NOMO-1 treated with DMSO at 0.1 percent for 48 hours (cell line): ENCODE results near the gene SRBD1.

Source experiments
- DNase-seq: peaks from one replicate; lab custom pipeline; 2025; ENCODE audit not compliant: unreplicated experiment; lab: John Stamatoyannopoulos, UW

The SRBD1 gene

DNA sequence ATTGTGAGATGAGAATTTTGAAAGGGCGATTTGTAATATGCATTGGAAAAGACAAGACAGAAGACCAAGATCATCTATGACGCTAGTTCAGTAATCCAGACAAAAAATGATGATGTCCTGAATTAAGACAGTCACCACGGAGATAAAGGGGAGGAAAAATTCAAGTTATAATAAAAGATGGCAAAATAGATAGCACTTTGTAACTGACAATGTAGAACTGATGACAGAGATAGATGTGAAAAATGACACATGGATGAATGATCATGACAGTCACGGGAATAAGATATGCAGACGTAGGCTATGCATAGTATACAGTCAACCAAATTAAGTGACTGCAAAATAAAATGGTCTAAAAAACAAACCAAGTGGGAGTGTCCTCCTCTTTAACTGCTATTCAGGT, 59.2 kb downstream of the SRBD1 start:
- DNase-seq, result no peak

DNA sequence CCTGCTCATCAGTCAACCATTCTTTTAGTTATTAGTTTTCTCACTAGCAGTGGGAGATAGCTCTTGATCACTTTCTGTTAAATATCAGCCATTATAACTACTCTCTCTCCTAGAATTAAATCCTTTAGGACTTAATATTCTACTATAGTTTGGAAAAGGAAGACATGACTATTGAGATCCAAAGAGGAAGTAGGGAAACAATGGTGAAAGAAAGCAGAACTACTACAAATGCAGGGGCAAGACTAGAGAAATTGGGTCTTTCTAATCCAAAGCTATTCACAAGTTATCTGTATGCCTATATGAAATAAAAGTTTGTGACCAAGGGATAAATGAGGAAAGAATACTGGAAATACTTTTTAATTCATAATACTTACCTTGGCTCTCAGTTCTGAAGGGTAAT, 65.1 kb downstream of the SRBD1 start:
- peak; percentile 50 for DNase-seq

DNA sequence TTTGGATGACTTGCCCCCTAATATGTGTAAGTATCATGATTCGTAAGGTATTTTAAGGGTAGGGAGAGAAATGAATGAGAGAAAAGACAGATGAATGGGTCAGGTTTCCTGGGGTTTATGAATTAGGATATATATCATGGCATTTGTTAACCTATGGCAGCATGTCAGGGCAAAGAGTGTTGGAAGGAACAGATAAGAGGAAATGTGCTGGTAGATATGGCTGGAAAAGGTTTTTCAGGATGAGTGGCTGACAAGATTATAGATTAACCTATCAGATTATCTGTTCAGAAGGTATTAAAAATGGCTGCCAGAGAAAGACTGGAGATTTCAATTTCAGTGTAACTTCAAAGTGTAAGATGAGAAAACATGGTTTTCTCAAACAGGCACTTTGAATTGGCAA, 67.8 kb downstream of the SRBD1 start:
- DNase-seq, result no peak

DNA sequence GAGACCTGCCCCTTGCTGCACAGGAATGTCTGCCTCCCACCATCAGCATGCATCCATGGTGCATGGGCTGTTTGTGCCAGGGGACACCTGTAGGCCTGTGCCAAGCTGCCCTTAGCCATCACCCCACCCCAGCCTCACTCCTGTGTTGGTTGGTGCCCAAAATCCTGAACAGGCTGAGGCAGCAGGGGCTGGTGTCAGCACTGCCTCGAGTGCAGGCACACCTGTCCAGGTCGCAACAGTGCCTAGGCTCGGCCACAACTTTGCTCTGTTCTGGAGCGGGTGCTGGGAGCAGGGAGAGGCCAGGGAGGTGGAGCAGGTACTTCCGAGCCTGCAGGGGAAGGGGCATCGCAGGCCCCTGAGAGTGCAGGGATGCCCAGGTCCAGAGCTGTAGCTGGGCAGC, 69.1 kb downstream of the SRBD1 start:
- DNase-seq, result no peak

DNA sequence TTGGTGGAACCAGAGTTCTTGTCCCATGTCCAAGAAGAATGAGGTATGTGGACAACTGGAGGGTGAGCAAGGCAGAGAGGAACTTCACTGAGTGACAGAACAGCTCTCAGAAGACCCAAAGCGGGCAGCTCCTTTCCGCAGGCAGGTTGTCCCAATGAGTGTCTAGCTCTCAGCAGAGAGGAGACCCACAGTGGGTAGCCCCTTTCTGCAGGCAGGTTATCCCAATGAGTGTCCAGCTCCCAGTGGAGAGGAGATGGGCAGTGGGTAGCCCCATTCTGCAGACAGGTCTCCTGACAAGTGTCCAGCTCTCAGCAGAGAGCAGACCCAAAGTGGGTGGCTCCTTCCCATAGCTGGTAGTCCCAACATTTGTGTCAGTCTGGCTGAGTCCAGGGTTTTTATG, 69.6 kb downstream of the SRBD1 start:
- no peak for DNase-seq

DNA sequence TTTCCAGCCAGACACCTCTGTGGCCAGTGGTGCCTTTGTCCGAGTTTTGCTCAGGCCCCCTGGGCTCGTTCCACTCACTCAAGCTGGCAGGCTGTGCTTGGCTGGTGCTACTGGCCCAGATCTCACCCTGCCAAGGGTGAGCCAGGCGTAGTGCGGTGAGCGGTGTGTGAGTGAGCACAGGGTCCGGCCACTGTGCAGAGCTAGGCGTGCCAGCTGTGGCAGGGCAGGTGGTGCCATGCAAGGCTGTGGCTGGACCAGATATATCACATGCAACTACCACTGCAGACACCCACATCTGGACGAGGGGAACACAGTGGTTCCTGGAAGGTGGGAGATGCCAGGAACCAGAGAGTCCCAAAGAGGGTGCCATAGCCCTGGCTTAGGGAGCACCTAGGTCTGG, 70.1 kb downstream of the SRBD1 start:
- DNase-seq, result no peak

DNA sequence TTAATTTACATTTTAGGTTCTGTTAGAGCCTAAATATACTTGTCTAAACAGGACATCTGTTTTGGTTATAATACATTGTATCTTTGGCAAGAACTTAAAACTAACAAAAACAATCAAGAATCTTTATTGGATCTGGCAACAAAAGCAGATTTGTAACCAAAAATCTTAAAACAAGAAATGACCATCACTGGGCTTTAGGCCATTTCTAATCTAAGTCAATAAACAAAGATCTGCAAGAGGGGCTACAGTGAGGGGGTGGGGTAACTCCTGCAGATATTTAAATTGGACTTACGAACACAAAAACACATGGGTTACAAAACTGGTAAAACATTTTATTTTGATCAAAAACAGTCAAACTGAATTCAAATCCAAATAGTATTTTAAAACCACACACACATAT, 77.3 kb downstream of the SRBD1 start:
- no peak for DNase-seq

DNA sequence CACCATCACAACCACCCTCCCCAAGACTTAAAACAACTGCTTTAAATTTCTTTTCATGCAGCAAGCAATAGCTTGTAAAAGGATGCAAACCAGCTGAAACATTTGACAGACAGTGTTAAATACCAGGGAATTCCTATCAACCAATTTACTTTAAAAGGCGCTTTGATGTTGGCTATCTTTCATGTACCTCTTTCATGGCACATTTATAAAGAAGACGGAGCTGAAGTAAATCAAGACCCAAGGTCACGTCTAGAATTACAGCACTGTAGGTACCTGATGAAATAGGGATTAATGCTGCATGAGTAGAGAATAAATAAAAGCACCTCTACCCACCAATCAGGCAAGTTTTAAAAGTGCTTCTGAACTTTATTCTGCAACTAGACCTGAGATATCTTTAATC, 78.9 kb downstream of the SRBD1 start:
- DNase-seq, result no peak

DNA sequence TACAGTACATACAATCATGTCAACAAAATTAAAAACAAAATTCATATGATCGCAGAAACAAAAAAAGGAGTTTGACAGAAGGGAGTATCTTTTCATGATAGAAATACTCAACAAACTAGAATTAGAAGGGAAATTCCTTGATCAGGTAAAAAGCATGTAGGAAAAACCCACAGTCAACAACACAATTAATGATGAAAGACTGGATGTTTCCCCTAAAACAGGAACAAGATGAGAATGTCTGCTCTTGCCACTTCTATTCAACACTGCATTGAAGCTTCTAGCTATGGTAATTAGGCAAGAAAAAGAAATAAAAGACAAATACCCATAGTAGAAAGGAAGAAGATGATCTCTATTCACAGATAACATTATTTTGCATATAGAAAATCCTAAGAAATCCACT, 87.1 kb downstream of the SRBD1 start:
- no peak for DNase-seq

DNA sequence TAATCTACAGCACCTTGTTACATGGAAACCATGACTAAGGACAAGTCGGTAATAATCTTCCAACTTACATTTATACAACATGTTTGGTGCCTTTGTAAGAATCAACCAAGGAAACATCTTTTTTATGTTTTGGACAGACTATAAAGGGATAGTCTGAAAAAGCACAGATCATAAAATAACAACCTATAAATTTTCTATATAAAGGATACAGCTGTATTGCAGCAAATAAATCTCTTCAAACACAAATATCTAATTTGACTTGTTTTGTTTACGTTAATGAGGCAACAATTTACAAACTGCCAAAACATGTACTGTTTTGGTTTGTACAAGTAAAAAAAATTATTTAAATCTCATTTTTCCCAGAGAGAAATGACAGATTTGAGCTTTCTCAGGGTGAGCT, 92.5 kb downstream of the SRBD1 start:
- no peak for DNase-seq

DNA sequence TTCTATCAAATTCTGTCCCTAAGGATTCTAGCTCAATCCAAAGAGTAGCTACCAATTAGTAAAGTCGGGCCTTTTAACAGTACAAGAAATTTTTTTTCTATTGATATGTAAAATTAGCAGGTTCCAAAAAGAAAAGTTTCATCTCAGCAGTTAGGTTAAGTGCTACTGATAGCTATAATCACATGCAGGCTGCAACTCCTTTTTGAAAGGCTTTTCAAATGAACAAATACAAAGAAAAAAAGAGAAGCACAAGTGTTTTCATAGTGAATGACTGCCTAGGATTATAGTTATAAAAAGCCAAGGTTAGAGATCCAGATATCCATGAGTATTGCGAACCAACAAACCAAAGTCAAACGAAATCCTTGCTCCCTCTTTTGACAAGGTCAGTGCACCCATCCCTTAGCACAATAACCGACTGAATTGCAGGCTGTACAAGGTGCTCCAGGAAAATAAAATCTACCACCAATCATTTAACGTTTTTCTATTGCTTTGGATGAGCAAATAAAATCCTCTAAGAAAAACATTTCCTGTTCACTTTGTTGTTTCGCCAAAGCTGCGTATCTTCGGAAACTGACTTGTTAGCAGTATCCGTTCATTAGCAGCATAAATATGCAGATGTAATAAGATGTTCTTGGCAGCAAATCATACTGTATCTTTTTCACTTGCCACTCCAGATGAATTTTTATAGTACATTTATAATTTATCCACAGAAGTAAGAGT, 100.2 kb downstream of the SRBD1 start:
- DNase-seq, result no peak

DNA sequence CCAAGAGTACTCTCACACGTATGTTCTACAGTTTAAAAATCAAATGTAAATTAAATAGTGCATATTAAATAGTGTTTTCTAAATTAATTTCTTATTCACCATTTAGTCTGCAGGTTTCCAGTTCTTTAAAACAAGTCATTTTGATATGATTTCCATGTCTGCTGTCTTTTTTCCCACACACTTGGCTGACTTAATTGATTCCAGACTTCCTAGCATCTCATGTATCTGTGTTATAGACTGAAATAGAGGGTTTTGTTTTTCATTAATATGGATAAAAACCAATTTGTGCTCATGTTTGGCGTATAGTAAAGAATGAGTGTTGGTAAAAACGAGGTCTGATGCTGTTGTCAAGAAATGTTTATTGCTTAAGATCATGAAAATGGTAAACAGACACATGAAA, 104.3 kb downstream of the SRBD1 start:
- no peak for DNase-seq

DNA sequence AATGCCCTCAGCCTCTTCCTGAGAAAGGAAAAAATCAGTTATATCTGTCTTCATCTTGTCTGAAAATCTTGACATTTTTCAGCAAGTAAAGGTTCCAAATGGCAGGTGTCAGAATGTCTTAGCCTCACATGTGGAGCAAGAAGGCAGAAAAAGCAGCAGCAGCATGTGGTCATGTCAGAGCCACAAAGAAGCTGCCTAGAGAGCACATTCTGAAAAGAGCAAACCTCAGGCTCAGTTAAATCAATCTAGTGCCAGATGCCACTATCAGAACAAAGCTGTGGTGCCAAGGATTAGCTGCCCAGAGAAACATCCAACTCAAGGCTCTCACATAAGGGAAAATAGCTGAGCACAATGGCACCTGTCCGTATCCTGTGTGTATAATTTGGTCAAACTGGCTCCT, 105.9 kb downstream of the SRBD1 start:
- DNase-seq, result no peak

DNA sequence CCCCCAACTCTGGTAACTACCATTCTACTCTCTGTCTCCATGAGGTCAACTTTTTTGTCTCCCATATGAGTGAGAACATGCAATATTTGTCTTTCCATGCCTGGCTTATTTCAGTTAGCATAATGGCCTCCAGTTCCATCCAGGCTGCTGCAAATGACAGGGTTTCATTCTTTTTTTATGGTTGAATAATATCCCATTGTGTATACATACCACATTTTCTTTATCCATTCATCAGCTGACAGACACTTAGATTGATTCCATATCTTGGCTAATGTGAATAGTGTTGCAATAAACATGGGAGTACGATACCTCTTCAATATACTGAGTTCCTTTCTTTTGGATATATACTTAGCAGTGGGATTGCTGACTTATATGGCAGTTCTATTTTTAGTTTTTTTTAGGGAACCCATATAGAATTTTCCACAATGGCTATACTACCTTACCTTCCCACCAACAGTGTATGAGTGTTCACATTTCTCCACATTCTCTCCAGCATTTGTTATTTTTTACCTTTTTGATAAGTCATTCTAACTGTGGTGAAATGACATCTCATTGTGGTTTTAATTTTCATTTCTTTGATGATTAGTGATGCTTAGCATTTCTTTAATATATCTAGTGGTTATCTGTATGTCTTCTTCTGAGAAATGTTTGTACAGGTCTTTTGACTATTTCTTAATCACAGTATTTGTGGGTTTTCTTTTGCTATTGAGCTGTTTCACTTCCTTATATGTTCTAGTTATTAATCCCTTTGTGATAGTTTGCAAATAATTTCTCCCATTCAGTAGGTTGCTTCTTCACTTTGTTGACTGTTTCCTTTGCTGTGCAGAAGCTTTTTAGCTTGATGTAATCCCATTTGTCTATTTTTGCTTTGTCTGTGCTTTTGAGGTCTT, 112.2 kb downstream of the SRBD1 start:
- DNase-seq, result peak; percentile 54

DNA sequence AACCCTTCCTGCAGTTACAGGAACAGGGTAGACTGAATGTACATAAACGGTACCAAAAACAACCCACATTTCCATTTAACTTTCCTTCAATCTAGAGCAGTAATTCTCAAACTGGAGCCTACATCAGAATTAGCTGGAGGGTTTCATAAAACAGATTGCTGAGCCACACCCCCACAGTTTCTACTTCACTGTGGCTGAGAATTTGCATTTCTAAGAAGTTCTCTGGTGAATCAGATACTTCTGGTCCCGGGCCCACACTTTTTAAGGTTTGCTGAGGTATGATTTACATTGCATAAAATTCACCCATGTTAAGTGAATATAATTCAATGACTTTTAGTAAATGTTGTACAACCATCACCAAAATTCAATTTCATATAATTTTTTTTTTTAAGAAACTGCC, 113.7 kb downstream of the SRBD1 start:
- DNase-seq, result no peak

DNA sequence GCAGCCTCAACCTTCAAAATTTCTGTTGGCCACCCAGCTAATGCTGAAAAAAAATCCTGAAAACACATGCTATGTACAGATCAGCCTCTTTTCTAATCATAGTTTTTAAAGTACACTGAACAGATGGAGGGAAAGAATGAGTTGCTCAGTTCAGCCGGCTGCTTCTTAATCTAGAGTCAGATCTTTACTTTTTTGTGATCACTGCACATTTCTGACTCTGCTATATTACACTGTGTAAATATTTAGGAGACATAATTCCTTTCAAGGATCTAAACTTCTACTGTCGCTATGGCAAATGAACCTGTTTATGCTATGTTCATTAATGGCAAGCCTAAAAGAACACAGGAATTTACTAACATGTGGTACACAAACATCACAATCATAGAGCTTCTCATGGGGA, 114.2 kb downstream of the SRBD1 start:
- no peak for DNase-seq

DNA sequence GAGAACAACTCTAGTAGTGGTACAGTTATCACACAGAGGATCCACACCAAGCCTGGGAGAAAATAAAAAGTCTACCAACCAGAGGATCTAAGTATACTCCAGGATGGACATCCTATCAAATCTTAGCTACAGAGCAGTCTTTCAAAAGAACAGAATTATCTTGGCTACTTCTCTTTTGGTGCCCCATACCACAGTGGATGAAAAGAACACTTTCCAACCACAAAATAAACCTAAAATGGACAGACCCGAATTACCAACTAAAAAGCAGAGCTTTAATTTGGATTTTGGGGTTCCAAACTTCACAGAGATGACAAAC, 116.1 kb downstream of the SRBD1 start:
- no peak for DNase-seq

DNA sequence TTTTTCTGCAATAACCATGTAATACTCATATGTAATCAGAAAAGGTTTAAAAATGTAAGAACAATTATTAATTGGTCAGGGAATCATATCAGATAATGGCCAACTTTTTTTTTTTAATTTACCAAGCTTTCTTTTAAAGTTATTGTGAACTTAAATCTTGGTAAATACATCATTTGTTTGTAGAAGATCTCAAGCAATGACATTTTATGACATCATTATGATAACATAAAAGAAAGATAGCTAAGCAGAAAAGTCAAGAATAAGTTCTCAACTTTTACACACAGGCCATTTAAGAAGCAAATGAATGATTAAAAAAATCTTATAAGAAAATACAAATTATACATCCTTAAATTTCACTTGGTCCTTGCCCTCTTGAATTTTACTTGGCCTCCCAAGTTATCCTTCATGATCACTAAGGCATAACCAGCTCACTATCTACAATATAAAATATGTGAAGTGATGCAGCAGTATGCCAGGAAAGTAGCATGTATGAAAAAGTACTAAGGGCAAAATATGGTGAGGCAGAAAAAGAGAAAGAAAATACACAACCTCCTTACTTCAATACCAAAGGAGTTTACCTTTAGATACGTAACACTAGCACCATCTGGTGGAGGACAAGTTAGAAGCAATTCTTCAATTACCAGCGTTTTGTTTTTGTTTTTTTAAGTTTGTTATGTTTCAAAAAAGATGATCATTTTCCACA, 116.6 kb downstream of the SRBD1 start:
- DNase-seq, result peak; percentile 52

DNA sequence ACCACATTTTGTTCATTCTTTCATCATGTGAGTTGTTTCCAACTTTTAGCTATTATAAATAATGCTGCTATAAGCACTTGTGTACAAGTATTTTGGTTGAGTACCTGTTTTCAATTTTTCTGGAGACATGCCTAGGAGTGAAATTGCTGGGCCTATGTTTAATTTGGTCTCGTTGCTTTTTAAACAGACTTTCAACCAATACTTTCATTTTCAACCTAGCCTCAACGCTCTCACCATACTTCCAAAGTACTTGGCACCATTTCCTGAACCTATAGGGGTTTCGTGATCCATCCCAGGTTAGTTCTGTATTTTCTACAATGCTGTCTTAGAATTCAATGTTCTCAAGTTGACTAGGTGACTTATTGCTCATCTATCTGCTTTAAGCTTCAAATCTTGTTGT, 126.1 kb downstream of the SRBD1 start:
- no peak for DNase-seq

DNA sequence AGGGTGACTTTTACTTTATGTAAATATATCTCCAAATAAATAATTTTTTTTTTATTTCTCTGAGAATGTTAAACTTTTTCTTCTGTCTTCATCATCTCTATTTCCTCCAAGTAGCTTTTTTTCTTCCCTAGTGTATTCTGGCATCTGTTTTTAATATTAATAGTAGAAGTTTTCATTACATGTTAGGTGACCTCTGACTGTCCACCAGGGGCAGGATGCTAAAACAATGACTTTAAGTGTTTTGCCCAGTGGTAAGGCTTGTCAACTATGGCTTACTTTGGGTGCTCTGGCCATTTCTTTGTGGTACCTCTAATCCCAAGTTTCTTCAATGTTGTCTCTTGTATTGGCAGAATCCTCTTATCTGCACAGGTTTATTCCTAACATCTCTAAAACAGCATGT, 127.1 kb downstream of the SRBD1 start:
- no peak for DNase-seq

DNA sequence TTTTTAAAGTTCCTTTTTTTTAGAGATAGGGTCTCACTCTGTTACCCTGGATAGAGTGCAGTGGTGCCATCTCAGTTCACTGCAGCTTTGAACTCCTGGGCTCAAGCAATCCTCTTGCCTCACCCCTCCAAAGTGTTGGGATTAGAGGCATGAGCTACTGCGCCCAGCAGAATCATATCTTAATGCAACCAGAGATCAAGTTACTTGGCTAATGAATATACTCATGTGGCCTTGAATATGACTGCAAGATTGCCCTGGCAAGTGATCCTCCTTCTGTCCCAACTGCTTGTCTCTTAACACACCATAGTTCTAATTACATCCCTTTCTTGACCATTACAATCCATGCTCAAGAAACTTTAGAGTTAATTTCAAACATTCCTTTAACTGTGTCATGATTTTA, 133.5 kb downstream of the SRBD1 start:
- DNase-seq, result no peak

DNA sequence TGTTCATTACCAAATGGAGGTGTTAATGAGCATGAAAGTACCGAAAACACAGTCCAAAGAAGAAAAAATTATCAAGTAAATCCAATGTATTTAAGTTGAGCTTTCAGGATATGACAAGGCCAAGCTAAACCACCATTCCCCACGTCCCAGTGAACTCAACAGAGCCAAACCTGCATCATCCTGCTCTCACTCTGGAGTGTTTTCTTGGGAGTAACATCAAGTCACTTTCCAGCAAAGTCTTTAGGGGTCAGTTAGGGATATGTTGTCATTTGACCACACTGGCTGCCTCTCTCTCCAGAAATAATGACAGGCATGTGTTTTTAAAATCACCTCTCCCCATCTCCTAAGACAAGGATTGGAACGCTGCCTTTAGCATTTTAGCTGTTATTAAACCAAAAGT, 140.5 kb downstream of the SRBD1 start:
- DNase-seq, result no peak
